Rectal smooth muscle tissue (tissue), 1 donor: Measurements from ENCODE around the gene TIMM13.
"Not testable (repeated sequence)": the region's sequence is repeated elsewhere in the genome, so short reads cannot be mapped to it uniquely, and the experiment has no call there.

Experiments
- H3K27ac ChIP-seq: one replicate; pipeline ENCODE4 v1.7.0; 2013; ENCODE audit warnings: low read depth, low read length, inconsistent platforms
- H3K27me3 ChIP-seq: one replicate; pipeline ENCODE4 v1.7.0; 2013; ENCODE audit warnings: low read length; ENCODE audit not compliant: control insufficient read depth, insufficient read depth
- H3K36me3 ChIP-seq: one replicate; pipeline ENCODE4 v1.7.0; 2013; ENCODE audit warnings: low read length; ENCODE audit not compliant: control insufficient read depth, insufficient read depth
- H3K4me1 ChIP-seq: one replicate; pipeline ENCODE4 v1.7.0; 2013; ENCODE audit warnings: low read length; ENCODE audit not compliant: control insufficient read depth, insufficient read depth
- H3K4me3 ChIP-seq: one replicate; pipeline ENCODE4 v1.7.0; 2013; ENCODE audit warnings: low read length
- H3K9ac ChIP-seq: one replicate; pipeline ENCODE4 v1.7.0; 2013; ENCODE audit warnings: low read length

Gene TIMM13

DNA sequence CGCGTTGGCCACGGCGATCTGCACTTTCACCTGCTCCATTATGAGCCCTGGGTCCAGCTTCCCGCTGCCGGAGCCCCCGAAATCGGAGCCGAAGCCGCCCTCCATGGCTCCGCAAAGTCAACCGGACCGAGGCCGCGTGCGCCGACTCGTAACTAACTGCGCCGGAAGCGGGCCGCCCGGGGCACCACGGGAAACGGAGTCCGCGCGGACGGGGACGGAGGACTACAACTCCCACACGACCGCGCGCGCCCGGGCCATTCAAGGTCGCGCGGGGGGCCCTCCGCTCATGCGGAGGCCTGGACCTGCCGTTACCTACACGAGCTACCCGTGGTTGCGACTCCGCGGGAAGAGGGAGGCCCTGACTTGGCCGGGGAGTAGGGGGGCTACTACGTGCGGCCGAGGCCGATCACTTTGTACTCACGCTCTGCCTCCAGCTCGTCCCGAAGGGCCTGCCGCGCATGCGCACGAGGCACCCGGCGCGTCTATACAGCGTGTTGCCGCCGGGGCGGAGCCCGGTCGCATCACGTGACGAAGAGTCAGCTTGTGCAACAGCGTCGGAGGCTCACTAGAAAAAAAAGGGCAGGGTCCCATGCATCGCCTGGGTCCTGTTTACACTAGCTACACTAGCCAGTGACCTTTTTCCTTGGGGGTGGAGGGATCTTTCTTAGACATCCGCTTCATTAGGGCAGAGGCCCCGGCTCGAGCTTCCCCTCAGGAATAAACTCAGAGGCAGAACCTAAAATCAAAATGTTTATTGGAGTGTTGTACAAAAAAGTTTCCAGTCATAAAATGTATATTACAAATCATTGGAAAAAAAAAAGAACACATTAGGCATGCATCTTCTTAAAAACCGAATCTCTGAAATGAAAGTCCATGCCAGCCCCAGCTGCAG, at the start of gene TIMM13:
TSS of gene TIMM13 (minus strand) at position 158 of the 892 bp plus-strand sequence. CDS start at position 105, 53 bp downstream.
- H3K27me3 ChIP-seq = no peaks in the 10 kb centered on the region
- peak within 1 kb of the TSS; percentile 98 for H3K27ac ChIP-seq
- H3K4me1 ChIP-seq = peaks cover 11% of the 10 kb centered on the region
- H3K9ac ChIP-seq = peak within 1 kb of the TSS; percentile 80
- H3K36me3 ChIP-seq = peaks cover 9% of the 10 kb centered on the region
- peak within 1 kb of the TSS; percentile 88 for H3K4me3 ChIP-seq

- Histone ChIP-seq H3K27ac (peak overlapping the region; percentile 98), H3K27me3 (no peaks in the 10 kb centered on the region), H3K4me1 (peaks cover 5% of the 10 kb centered on the region), H3K9ac (peak overlapping the region; percentile 89), H3K4me3 (peak overlapping the region; percentile 100), H3K36me3 (no peaks in the 10 kb centered on the region)
Measured at GRCh38 chr19:2476451-2477140, 49.2 kb upstream of the TIMM13 start.

- Histone ChIP-seq H3K4me3 (peak within 1 kb of the TSS; percentile 100), H3K36me3 (no peaks in the 10 kb centered on the region), H3K9ac (peak within 1 kb of the TSS; percentile 89), H3K27me3 (no peaks in the 10 kb centered on the region), H3K27ac (peak within 1 kb of the TSS; percentile 98), H3K4me1 (peaks cover 5% of the 10 kb centered on the region)
Measured at GRCh38 chr19:2475702-2476450, 48.5 kb upstream of the TIMM13 start, which contains the start of gene GADD45B. Gene GADD45B, plus strand, starts transcription at chr19:2476127. Its CDS starts 232 bp downstream, at chr19:2476359.

- Histone ChIP-seq H3K27ac (peak overlapping the region; percentile 95), H3K36me3 (no peaks in the 10 kb centered on the region), H3K4me3 (peak overlapping the region; percentile 100), H3K27me3 (no peaks in the 10 kb centered on the region), H3K4me1 (peaks cover 5% of the 10 kb centered on the region), H3K9ac (no peak overlapping the region)
Measured at GRCh38 chr19:2475018-2475701, 47.8 kb upstream of the TIMM13 start.

DNA sequence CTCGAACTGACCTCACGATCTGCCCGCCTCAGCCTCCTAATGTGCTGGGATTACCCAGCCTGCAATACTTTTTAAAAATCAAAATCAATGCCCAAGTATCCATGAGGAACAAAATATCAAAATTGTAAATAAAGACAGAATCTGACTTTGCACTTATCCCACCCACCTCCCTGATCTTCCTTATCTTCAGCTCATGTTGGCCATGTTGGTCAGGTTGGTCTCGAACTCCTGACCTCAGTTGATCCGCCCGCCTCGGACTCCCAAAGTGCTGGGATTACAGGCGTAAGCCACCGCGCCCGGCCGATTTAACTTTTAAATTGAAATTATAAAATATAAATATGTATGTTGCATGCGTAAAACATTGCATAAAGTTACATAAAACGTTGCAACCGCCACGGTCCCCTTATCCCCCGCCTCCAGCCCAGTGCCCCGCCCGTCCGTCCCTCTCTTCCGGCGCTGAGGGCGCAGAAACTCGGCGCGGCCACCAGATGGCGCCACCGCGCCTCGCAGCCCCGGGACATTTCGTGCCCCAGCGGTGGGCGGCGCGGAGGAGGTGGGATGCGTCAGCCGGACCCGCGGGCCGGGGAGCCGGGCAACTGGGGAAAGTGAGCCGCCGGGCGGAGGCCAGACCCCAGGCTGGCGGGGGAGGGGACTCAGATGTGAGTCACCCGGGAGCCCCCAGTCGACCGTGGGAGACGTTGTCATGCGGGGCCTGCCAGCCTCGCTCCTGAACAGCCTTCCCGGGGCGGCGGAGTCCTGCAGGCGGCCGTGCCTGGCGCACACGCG, 47.0 kb upstream of the TIMM13 start:
- Histone ChIP-seq H3K4me3 (peak overlapping the region; percentile 100), H3K4me1 (peaks cover 5% of the 10 kb centered on the region), H3K27ac (peak overlapping the region; percentile 95), H3K9ac (no peak overlapping the region), H3K27me3 (no peaks in the 10 kb centered on the region), H3K36me3 (no peaks in the 10 kb centered on the region)

DNA sequence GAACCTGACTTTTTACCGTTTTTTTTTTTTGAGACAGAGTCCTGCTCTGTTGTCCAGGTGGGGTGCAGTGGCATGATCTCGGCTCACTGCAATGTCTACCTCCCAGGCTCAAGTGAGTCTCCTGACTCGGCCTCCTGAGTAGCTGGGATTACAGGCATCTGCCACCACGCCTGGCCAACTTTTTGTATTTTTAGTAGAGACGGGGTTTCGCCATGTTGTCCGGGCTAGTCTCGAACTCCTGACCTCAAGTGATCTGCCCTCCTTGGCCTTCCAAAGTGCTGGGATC, 42.5 kb upstream of the TIMM13 start:
- not testable (repeated sequence) for H3K27ac ChIP-seq, H3K36me3 ChIP-seq, H3K27me3 ChIP-seq, H3K4me1 ChIP-seq, H3K4me3 ChIP-seq, H3K9ac ChIP-seq

GRCh38 chr19:2469102-2469914, 41.9 kb upstream of the TIMM13 start:
- H3K36me3 ChIP-seq = no peaks in the 10 kb centered on the region
- H3K27ac ChIP-seq = no peak overlapping the region
- no peak overlapping the region for H3K4me3 ChIP-seq
- no peaks in the 10 kb centered on the region for H3K4me1 ChIP-seq
- no peaks in the 10 kb centered on the region for H3K27me3 ChIP-seq
- no peak overlapping the region for H3K9ac ChIP-seq

GRCh38 chr19:2468596-2468995, 41.2 kb upstream of the TIMM13 start:
- Histone ChIP-seq H3K27ac (no peak overlapping the region), H3K9ac (no peak overlapping the region), H3K27me3 (no peaks in the 10 kb centered on the region), H3K4me1 (no peaks in the 10 kb centered on the region), H3K4me3 (no peak overlapping the region), H3K36me3 (no peaks in the 10 kb centered on the region)

GRCh38 chr19:2464389-2464788, 37.0 kb upstream of the TIMM13 start:
- Histone ChIP-seq H3K27me3 (peaks cover 2% of the 10 kb centered on the region), H3K27ac (no peak overlapping the region), H3K4me3 (no peak overlapping the region), H3K4me1 (no peaks in the 10 kb centered on the region), H3K9ac (no peak overlapping the region), H3K36me3 (no peaks in the 10 kb centered on the region)

DNA sequence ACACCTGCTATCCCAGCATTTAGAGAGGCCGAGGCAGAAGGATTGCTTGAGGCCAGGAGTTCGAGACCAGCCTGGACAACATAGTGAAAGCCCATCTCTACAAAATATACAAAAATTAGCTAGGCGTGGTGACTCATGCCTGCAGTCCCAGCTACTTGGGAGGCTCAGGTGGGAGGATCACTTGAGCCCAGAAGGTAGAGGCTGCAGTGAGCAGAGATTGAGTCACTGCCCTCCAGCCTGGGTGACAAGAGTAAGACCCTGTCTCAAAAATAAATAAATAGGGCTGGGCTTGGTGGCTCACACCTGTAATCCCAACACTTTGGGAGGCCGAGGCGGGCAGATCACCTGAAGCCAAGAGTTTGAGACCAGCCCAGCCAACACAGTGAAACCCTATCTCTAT, 36.3 kb upstream of the TIMM13 start:
- not testable (repeated sequence) for H3K27me3 ChIP-seq

More for the DNA sequence above, 36.3 kb upstream of the TIMM13 start:
- not testable (repeated sequence) for H3K9ac ChIP-seq, H3K36me3 ChIP-seq, H3K27ac ChIP-seq, H3K4me1 ChIP-seq, H3K4me3 ChIP-seq
